GM21515 (cell line): ENCODE data around the gene CDH4.

Experiments used
- ATAC-seq: cut with Tn5 transposase; IDR thresholded peaks from one replicate; pipeline ENCODE4 v1.9.1; 2021; ENCODE audit not compliant: unreplicated experiment

CDH4 gene

GRCh38 chr20:61597996-61598395 is 345.9 kb downstream of the CDH4 start:
- no peak for ATAC-seq

DNA sequence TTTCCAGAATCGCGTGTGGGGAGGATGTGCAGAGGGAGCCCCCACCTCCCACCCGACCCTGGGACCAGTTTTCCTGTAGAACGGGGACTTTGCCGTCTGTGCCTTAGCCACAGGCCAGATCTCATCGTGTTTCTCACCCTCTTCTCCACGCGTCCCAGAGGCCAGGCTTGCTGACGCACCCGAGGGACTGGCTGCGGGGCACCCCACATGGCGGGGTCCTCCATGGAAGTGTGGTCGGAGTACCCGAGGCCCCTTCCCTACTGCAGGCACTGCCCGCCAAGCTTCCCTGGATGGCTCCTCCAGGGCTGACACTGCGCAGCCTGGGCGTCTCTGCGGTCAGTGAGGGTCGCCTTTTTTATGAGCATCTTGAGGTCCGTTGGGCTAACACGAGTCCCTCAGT is 346.5 kb downstream of the CDH4 start:
- ATAC-seq: no peak

GRCh38 chr20:61599061-61599531 is 347.0 kb downstream of the CDH4 start:
- ATAC-seq: no peak

DNA sequence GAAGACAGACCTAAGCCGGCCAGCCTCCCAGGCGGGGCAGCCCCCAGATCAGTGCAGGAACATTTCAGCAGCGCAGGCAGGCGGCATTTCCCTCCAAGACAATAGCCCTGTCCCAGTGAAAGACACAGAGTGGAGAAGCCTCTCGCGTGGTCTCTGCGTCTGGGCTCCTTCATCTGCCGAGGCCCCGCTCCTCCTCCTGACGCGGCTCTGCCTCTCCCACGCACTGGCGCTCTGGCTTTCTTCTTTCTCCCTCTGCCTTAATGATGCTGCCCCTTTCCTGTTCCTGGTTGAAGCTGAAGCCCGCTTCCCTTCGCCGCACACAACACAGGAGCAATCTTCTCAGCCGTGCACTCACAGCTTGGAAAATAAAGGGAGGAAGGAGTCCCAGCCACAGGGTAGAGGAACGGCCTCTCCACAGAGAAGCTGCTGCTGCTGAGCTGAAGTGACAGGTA is 347.5 kb downstream of the CDH4 start:
- ATAC-seq: no peak

DNA sequence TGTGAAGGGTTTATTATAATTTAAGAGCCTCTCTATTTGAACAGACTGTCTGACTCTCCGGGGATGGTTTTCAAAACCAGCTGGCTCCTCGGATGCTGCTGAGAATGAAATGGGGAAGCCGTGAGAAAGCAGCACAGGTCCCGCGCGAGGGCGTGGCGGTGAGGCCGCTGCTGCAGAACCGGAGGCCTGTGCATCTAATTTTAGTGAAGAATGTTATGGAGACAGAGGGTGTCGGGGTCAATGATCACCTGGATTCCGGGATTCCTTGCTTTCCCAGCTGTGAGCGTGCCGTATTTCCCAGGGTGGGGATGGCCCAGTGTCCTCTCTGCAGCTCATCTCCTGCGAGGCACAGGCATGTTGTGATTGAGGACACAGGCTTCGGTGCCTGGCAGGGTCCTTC is 348.0 kb downstream of the CDH4 start:
- no peak for ATAC-seq

DNA sequence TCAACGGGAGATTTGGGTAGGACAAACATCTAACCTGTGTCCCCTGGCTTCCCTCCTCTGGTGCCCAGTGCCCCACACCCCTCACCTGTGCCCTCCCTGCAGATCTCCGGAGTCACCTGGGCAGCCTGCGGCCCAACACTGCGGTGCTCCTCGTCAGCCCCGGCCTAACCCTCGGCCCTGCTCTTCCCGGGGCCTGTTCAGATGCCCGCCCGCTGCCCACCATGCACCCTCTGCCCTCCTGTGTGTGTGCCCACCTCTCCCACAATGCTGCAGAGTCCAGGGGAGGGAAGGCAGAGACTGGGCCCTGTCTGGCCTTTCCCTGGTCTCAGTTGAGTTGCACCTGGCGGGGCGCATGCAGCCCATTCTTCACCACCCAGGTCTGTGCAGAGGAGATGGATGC is 349.3 kb downstream of the CDH4 start:
- ATAC-seq: no peak

- no peak for ATAC-seq
Measured at GRCh38 chr20:61601853-61602252, 349.8 kb downstream of the CDH4 start.

DNA sequence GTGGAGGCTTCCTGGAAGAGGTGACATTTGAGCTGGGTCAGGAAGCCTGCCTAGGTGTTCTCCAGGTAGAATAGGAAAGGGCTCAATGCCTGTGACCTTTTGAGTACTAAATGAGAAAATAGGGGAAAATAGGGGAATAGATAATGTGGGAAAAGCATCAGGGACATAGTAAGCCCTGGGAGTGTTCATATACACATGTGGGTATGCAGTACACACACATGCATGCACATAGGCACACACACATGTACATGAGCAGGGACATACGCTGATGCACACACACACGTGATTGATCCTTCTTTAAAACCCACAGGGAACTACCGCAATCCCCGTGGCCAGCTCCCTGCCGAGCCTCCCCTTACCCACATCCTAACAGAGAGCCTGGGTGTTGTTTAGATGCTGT is 351.7 kb downstream of the CDH4 start:
- ATAC-seq: no peak

- no peak for ATAC-seq
Measured at GRCh38 chr20:61604549-61604948, 352.5 kb downstream of the CDH4 start.

DNA sequence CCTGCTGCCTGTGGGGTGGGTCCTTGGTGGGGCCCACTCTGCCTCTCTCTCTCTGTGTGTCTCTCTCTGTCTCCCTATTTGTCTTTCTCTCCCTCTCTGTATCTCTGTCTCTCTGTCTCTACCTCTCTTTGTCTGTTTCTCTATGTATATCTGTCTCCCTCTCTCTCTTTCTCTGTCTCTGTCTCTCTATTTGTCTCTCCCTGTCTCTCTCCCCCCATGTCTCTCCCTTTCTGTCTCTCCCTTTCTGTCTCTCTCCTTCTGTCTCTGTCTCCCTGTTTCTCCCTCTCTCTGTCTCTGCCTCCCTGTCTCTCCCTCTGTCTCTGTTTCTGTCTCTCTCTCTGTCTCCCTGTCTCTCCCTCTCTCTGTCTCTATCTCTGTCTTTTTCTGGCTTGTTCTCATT is 353.2 kb downstream of the CDH4 start:
- no peak for ATAC-seq

GRCh38 chr20:61605862-61606557 is 353.9 kb downstream of the CDH4 start:
- ATAC-seq: no peak

DNA sequence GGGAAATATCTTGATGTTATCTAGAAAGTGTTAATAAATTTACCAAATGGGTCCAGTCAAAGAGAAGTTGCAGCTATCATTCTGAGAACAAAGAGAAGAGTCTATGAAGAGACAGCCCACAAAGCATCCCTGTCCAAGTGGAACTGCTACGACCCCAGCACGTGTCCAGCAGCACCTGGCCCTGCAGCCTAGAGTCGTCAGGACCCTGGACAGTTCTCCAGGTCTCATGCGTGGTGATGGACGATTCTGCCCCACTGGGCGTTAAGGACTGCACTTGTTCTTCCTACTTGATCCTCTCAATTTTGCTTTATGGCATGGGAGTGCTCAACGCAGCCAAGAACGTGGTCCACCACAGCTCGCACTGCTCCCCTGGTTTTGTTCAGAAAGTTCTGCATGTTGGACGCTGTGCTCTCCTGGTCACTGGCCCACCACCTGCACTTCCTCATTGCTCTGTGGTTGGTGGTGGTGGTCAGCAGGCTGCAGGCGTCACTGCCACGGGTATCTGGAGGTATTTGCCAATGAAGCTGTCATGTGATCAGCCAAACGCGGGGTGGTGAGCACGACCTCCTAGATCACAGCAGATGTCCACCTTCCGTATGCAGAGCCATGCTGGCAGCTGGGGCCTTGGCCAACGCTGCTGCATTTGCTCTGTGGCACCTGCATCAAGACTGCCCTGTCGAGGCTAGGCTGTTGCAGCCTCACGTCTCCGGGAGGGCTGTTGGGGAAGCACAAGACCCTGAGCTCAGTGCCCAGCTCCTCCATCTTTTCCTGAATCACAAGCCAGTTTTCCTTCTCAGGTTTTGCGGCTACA is 356.4 kb downstream of the CDH4 start:
- no peak for ATAC-seq

- no peak for ATAC-seq
Measured at GRCh38 chr20:61609461-61609860, 357.4 kb downstream of the CDH4 start.

DNA sequence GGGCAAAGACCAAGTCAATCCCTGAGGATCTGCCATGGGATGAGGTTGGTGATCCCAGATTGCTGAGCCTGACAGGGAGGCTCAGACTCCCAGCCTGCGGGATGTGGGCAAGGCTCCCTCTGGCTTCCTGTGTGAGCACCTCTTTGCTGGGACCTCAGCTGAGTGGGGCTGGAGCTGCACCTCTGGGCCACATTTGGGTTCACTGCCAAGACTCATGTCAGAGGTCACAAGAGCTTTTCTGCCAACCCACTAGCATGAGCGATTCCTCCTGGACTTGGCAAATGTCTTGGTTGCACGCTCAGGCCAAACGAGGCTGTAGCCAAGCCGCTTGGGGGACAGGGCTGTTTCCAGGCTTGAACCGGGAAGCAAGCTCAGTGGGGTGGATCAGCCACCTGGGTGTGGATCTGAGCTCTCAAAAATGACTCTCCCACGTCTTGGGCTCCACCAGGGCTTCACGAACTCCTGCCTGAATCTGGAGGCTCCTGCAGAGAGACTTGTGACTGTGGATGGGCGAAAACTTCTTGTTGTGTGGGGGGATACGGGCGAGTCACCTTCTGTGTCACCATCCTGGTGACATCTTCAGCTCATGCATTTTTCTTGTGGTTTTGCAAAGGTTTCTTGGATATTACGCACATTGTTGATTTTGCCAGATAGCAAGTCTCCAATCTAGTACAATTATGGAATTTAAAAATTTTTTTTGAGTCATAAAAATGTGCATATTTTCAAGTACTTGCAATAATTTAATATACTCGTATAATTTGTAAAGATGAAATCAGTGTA is 359.5 kb downstream of the CDH4 start:
- ATAC-seq: no peak

DNA sequence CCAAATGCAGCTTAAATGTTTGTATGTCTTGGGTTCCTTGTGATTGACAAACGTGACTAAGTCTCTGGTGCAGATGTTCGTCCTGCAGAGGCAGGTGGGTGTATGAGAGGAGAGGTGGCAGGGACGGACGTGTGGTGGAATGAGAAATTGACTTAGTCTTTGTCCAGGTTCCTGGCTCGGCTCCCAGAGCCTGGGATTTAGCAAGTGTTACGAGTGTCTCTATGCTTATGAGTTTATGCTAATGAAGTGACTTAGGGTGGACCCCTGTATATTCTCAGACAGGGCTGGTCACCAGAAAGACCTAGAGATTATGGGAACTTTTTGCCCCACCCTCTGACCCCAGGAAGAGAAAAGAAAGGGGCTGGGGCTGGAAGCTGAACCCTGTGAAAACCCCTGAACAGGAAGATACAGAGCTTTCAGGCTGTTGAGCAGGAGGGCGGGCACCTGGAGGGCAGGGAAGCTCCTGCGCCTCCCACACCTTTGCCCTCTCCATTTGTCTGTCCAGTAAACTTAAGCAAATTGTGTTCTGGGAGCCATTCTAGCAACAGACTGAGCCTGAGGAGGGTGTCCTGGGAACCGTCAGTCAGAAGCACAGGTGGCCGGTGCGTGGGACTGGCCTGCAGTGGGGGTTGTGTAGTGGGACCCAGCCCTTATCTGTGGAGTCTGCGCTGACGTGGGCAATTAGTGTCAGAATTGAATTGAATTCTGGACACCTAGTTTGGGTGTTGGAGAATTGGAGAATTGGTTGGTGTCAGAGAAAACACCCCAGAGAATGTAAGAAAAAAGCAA is 362.1 kb downstream of the CDH4 start:
- ATAC-seq: no peak

DNA sequence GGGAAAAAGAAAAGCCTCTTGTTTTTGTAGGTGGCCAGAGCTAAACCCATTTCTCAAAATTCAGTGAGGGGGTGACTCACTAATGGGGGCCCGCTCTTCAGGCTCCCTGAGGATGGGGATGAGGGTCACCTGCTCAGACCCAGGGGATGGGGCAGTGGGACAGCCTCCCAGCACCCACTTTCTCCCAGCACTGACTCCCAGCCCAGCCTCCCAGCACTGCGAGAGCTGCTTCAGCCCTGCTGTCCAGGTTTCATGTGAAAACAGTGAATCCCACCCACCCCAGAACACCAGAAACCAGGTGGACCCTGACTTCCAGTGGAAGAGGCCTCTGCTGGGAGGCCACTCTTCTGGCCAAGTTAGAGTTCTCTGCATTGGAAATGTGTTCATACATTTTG is 362.6 kb downstream of the CDH4 start:
- no peak for ATAC-seq

DNA sequence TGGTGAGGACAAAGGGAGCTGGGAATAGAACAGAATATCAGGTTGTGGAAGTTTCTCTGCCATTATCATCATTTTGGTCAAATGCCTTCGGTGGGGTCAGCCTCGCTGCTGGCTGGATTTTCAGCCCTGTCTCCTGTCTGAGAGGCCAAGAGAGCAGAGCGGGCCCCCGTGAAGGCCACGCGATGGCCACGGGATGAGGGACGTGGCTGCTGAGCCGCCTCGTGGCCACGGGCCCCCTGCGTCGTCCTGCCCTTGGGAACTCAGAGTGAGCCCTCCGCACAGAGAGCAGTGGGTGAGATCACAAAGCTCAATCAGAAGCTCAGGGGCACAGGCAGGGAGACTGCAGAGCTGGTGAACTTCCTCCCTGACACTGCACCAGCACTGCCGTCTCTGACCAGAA is 363.7 kb downstream of the CDH4 start:
- no peak for ATAC-seq

- ATAC-seq: no peak
Measured at GRCh38 chr20:61619751-61620150, 367.7 kb downstream of the CDH4 start.

DNA sequence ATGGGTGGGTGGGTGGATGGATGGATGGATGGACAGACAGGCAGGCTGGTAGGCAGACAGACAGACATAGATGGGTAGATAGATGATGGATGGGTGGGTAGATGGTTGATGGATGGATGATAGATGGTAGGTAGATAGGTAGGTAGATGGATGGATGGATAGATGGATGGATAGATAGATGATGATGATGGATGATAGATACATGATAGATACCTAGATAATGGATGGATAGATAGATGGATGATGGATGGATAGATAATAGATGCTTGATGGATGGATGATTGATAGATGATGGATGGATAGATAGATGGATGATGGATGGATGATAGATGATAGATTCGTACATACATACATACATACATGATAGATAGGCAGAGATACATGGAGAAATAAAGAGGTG is 368.1 kb downstream of the CDH4 start:
- no peak for ATAC-seq

DNA sequence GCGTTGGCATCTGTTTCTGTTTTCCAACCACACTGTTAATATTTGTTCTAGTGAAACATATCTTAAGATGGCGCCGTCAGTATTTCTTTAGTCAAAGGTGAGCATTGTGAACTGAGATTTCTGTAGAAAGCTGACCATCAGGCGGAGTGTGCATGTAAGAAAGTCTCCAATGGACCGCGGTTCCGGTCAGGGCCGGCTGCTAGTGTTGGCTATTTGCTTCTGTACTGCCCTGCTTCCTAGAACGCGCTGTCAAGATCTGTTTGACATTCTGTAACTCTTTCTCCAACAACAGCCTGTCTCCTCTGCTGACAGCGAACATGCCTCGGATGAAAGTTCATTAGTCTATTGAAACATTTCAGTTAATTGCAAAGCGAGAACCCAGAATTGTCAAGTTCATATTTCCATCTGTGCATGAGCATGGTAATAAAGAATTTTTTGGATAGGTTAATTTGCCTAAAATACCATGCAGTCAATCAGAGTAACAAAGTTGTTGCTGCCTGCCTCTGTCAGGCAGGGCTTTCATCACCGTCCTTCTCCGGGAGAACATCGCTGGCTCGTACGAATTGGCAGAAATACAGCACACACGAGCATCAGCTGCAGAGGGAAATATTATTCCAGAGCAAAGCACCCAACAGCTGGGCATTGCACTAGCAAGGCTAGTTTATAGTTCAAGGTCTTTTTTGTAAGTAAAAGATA is 369.1 kb downstream of the CDH4 start:
- no peak for ATAC-seq
